H1 (cell line): ENCODE measurements around the gene SYMPK. TPM values are rescaled to one million over a fixed set of nuclear protein-coding genes. Genes with fewer than 3 reads are reported as not detected.

ENCODE experiments used
- CTCF ChIA-PET: fragments of 300-600 bp; sonication (Branson Sonifier 250); formaldehyde crosslinking; loops from one replicate; lab custom pipeline; 2021; ENCODE audit not compliant: partially characterized antibody; lab: Charles Lee
- POLR2A ChIA-PET: fragments of 300-600 bp; sonication (Branson Sonifier 250); formaldehyde crosslinking; loops from one replicate; lab custom pipeline; 2021; ENCODE audit warnings: inconsistent platforms; ENCODE audit not compliant: partially characterized antibody; lab: Charles Lee
- DNase-seq, 2 experiments: peaks; one replicate each; pipeline versions ENCODE4 v3.0.0 to v3.0.0-alpha.2; 2010 to 2022; ENCODE audit warnings: low spot score in 2 of 2, low read depth in 1 of 2, mixed read lengths in 1 of 2
- FAIRE-seq: peaks from 2 replicates; lab custom pipeline; 2011; peaks lifted over from hg19 to GRCh38; lab: Jason Lieb, UNC
- H2AFZ ChIP-seq: 2 replicates; pipeline ENCODE4 v1.8.1; 2012; ENCODE audit warnings: low read length, inconsistent platforms
- H2AK5ac ChIP-seq: 2 replicates; pipeline ENCODE4 v1.6.1; 2013; ENCODE audit warnings: low read depth, low read length
- H2BK120ac ChIP-seq: replicated peaks from 2 replicates; pipeline ENCODE3; 2013; ENCODE audit warnings: low read depth, low read length, inconsistent platforms
- H2BK12ac ChIP-seq: 2 replicates; pipeline ENCODE4 v1.6.1; 2013; ENCODE audit warnings: low read depth, low read length
- H2BK15ac ChIP-seq: 2 replicates; pipeline ENCODE4 v1.6.1; 2013; ENCODE audit warnings: low read length
- H2BK20ac ChIP-seq: 2 replicates; pipeline ENCODE4 v1.6.1; 2013; ENCODE audit warnings: low read length
- H2BK5ac ChIP-seq: 2 replicates; pipeline ENCODE4 v1.6.1; 2013; ENCODE audit warnings: low read depth, low read length
- H3K14ac ChIP-seq: 2 replicates; pipeline ENCODE4 v1.6.1; 2013; ENCODE audit warnings: inconsistent platforms; ENCODE audit not compliant: insufficient read length
- H3K18ac ChIP-seq: 2 replicates; pipeline ENCODE4 v1.6.1; 2013; ENCODE audit warnings: low read length; ENCODE audit errors: extremely low read depth
- H3K23ac ChIP-seq: 2 replicates; pipeline ENCODE4 v1.6.1; 2013; ENCODE audit warnings: inconsistent platforms; ENCODE audit not compliant: insufficient read length
- H3K23me2 ChIP-seq: 2 replicates; pipeline ENCODE4 v1.6.1; 2013; ENCODE audit warnings: low read depth, low read length
- H3K27ac ChIP-seq: 2 replicates; pipeline ENCODE4 v1.6.1; 2011; ENCODE audit warnings: low read depth, low read length, inconsistent platforms
- H3K27me3 ChIP-seq, 4 experiments: replicated peaks in 1 of 4; 1 replicate in 1 of 4; 2 replicates in 3 of 4; pipeline versions ENCODE4 v1.6.1 to v1.8.1; 2011 to 2013; ENCODE audit warnings: low read length in 3 of 4, mild to moderate bottlenecking in 3 of 4, inconsistent platforms in 2 of 4, mixed read lengths in 2 of 4, moderate library complexity in 1 of 4; ENCODE audit not compliant: control insufficient read depth in 3 of 4, insufficient read depth in 3 of 4; ENCODE audit errors: extremely low read depth in 1 of 4
- H3K36me3 ChIP-seq, 4 experiments: 2 replicates each; pipeline versions ENCODE4 v1.6.1 to v1.8.1; 2011 to 2013; ENCODE audit warnings: mild to moderate bottlenecking in 4 of 4, low read length in 3 of 4, moderate library complexity in 2 of 4, control low read depth in 1 of 4, inconsistent platforms in 1 of 4; ENCODE audit not compliant: insufficient read depth in 4 of 4, control insufficient read depth in 2 of 4
- H3K4ac ChIP-seq: replicated peaks from 2 replicates; pipeline ENCODE3; 2013; ENCODE audit warnings: low read length, low read depth, mixed read lengths, inconsistent platforms; ENCODE audit not compliant: insufficient read length
- H3K4me1 ChIP-seq, 4 experiments: replicated peaks in 1 of 4; 1 replicate in 1 of 4; 2 replicates in 3 of 4; pipeline versions ENCODE4 v1.6.1 to v1.8.1; 2011 to 2013; ENCODE audit warnings: low read length in 3 of 4, inconsistent platforms in 2 of 4, mixed read lengths in 1 of 4; ENCODE audit not compliant: insufficient read depth in 4 of 4, control insufficient read depth in 3 of 4
- H3K4me2 ChIP-seq, 2 experiments: 2 replicates each; pipeline versions ENCODE4 v1.6.1 to v1.8.1; 2011 to 2013; ENCODE audit warnings: low read depth in 2 of 2, low read length in 2 of 2, control low read depth in 1 of 2, inconsistent platforms in 1 of 2, mild to moderate bottlenecking in 1 of 2; ENCODE audit not compliant: insufficient read depth in 1 of 2
- H3K4me3 ChIP-seq, 4 experiments: fragments of 200-600, 300-600 bp in 1 of 4; sonication (generic), shearing (Covaris generic), sonication (Bioruptor Twin) in 1 of 4; 2 replicates each; pipeline versions ENCODE4 v1.5.1 to v1.8.1; 2011 to 2016; ENCODE audit warnings: low read length in 4 of 4, low read depth in 3 of 4, control low read depth in 2 of 4, inconsistent platforms in 2 of 4, mild to moderate bottlenecking in 2 of 4, mixed read lengths in 1 of 4, moderate library complexity in 1 of 4; ENCODE audit not compliant: insufficient read depth in 2 of 4; ENCODE audit errors: extremely low read depth in 1 of 4
- H3K56ac ChIP-seq: replicated peaks from 2 replicates; pipeline ENCODE3; 2013; ENCODE audit warnings: low read depth, mild to moderate bottlenecking, mixed read lengths, low read length, inconsistent platforms; ENCODE audit not compliant: insufficient read length
- H3K79me1 ChIP-seq: 2 replicates; pipeline ENCODE4 v1.6.1; 2013; ENCODE audit warnings: low read depth, low read length, control low read depth
- H3K79me2 ChIP-seq, 2 experiments: 2 replicates each; pipeline versions ENCODE4 v1.6.1 to v1.8.1; 2012 to 2013; ENCODE audit warnings: low read length in 2 of 2, mild to moderate bottlenecking in 2 of 2, inconsistent platforms in 1 of 2; ENCODE audit not compliant: insufficient read depth in 2 of 2, control insufficient read depth in 1 of 2
- H3K9ac ChIP-seq, 4 experiments: replicated peaks in 1 of 4; 1 replicate in 1 of 4; 2 replicates in 3 of 4; pipeline versions ENCODE4 v1.6.1 to v1.8.1; 2011 to 2013; ENCODE audit warnings: low read depth in 3 of 4, low read length in 3 of 4, control low read depth in 2 of 4, mild to moderate bottlenecking in 2 of 4, moderate library complexity in 2 of 4, inconsistent platforms in 1 of 4; ENCODE audit errors: extremely low read depth in 1 of 4
- H3K9me3 ChIP-seq, 2 experiments: 2 replicates each; pipeline versions ENCODE4 v1.6.1 to v1.8.1; 2012 to 2013; ENCODE audit warnings: mild to moderate bottlenecking in 2 of 2, moderate library complexity in 2 of 2, control low read depth in 1 of 2, inconsistent platforms in 1 of 2, low read depth in 1 of 2, low read length in 1 of 2, mixed read lengths in 1 of 2; ENCODE audit not compliant: insufficient read depth in 2 of 2
- H4K20me1 ChIP-seq, 2 experiments: replicated peaks in 1 of 2; 2 replicates each; pipeline versions ENCODE3 to v1.8.1; 2011 to 2013; ENCODE audit warnings: inconsistent platforms in 2 of 2, low read length in 2 of 2, mild to moderate bottlenecking in 1 of 2; ENCODE audit not compliant: insufficient read depth in 2 of 2, control insufficient read depth in 1 of 2
- H4K5ac ChIP-seq: 2 replicates; pipeline ENCODE4 v1.6.1; 2013; ENCODE audit warnings: low read length, low read depth, mixed read lengths, inconsistent platforms; ENCODE audit not compliant: insufficient read length
- H4K8ac ChIP-seq: 2 replicates; pipeline ENCODE4 v1.8.0; 2013; ENCODE audit warnings: mild to moderate bottlenecking, moderate library complexity, low read length, inconsistent platforms; ENCODE audit not compliant: insufficient read depth; ENCODE audit errors: extremely low read depth
- H4K91ac ChIP-seq: replicated peaks from 2 replicates; pipeline ENCODE3; 2013; ENCODE audit warnings: low read length, mixed read lengths, inconsistent platforms; ENCODE audit not compliant: insufficient read length
- SRF ChIP-seq: IDR thresholded peaks from 2 replicates; pipeline ENCODE4 v1.6.1; 2011; ENCODE audit warnings: mild to moderate bottlenecking, low read depth, low read length, moderate library complexity
- WGBS, 2 experiments: shearing (Covaris generic) in 1 of 2; methylation state at CpG; one replicate each; pipeline versions ENCODE4 v1.1.6 to v1.1.7; 2013 to 2015; ENCODE audit warnings: low lambda C conversion rate in 2 of 2, mixed read lengths in 2 of 2, inconsistent platforms in 1 of 2, low coverage in 1 of 2, missing lambda C conversion rate in 1 of 2; ENCODE audit not compliant: insufficient replicate concordance in 2 of 2, insufficient coverage in 1 of 2, insufficient read length in 1 of 2; ENCODE audit errors: extremely low coverage in 1 of 2, missing lambda C conversion rate in 1 of 2; 5-methylcytosine and 5-hydroxymethylcytosine counted together
- polyA plus RNA-seq, 7 experiments: library from polyadenylated mRNA; depleted of rRNA in 3 of 7; stranded (reverse) in 5 of 7; unstranded in 2 of 7; fragments of >200 nt in 5 of 7; fragments of 200-250 nt in 2 of 7; gene quantifications; 1 replicate in 5 of 7; 2 replicates in 1 of 7; 4 replicates in 1 of 7; pipeline versions ENCODE4 v1.2.1 to v1.2.3, GENCODE V29; 2011 to 2013; ENCODE audit warnings: missing spikeins in 2 of 7, mixed read lengths in 2 of 7
- total RNA-seq: library from RNA; stranded (reverse); fragmentation: NEBNext Ultra II Directional; extraction: Animal tissue kit (Norgen Biotek cat#: 25700); gene quantifications from 2 replicates; pipeline ENCODE4 v1.2.1, GENCODE V29; 2021
- TF ChIP-seq, protein P1 (sequence below), 3 experiments: IDR thresholded peaks; 1 replicate in 2 of 3; 2 replicates in 1 of 3; pipeline versions ENCODE4 v1.5.1 to v1.6.1; 2011; ENCODE audit warnings: low read length in 3 of 3, mild to moderate bottlenecking in 3 of 3, inconsistent platforms in 2 of 3, low read depth in 1 of 3, moderate library complexity in 1 of 3; ENCODE audit not compliant: insufficient read depth in 1 of 3; ENCODE audit errors: control extremely low read depth in 1 of 3

Gene SYMPK
- total and polyA plus RNA-seq, 2 of the 8 experiments (the other 6 are each of a cell fraction or from before 2014, with no cell fraction given) = 93.6 to 99.5 TPM

DNA sequence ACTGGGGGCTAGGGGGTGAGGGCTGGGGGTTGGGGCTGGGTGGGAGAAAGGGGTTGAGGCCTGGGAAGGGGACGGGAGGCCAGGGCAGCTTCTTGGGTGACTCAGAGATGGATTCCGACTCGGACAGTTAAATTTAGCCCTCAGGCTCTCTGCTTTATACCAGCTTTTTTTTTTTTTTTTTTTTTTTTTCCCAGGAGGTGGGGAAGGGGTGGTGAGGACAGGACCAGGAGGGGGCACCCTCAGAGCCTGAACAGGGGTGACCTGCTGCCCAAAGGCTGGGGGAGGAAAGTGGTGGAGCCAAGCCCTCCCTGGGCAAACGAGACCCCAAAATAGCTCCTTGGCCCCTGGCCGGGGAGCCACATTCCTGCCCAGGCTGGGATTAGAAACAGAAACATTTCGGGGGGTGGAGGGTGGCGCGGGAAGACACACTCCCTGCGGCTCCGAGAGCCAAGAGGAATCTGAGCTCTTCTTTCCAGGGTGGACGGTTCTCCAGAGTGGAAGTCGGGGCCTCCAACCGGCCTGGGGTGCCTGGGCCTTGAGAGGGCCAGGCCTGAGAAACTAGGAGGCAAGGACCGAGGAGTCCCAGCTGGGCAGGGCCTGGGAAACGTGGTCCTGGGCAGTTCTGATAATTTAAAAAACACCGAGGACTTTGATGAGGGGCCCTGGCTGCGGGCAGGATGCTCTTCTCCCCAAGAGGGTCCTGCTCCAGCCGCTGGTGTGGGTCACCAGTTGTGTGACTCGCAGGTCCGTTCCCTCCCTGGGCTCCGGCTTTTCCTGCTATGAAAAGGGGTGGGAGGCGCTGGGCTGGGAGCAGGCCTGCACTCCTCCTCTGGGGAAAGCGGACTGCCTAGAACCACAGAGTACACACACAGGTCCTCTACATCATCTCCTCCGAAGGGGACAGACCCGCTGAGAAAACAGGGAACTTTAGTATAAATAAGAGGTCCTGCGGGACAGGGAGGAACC lies 79.8 kb downstream of the SYMPK start:
- Histone ChIP-seq H3K9ac (no peak overlapping the region), H3K27me3 (peaks cover 0 to 6% (median 0%) of the 10 kb centered on the region in 4 experiments; a peak in 1 of 7 replicates), H2BK20ac (no peak overlapping the region), H3K4me1 (peaks cover 3 to 26% (median 15%) of the 10 kb centered on the region in 4 experiments), H3K4ac (no peak overlapping the region), H4K20me1 (peaks cover 11 to 24% of the 10 kb centered on the region in 2 experiments), H3K14ac (no peak overlapping the region), H3K23me2 (peaks cover 2% of the 10 kb centered on the region; the same call in 1 of the 2 replicates), H3K79me1 (0 out of 2 replicates have a peak, but pooled peaks cover 4% of the 10 kb centered on the region), H3K79me2 (no peaks in the 10 kb centered on the region), H3K27ac (no peak overlapping the region), H2BK15ac (no peak overlapping the region), H2BK5ac (no peak overlapping the region), H3K23ac (no peak overlapping the region), H3K4me2 (no peak overlapping the region), H3K56ac (no peak overlapping the region), H2BK12ac (no peak overlapping the region), H3K36me3 (peaks cover 3 to 18% (median 9%) of the 10 kb centered on the region in 4 experiments; a peak in 6 of 8 replicates), H3K4me3 (no peak overlapping the region), H2AFZ (no peak overlapping the region), H2BK120ac (no peak overlapping the region), H4K91ac (no peak overlapping the region), H2AK5ac (no peak overlapping the region), H3K9me3 (no peaks in the 10 kb centered on the region), H3K18ac (no peak overlapping the region), H4K8ac (no peak overlapping the region), H4K5ac (no peak overlapping the region)
- TF ChIP-seq, protein P1, sequence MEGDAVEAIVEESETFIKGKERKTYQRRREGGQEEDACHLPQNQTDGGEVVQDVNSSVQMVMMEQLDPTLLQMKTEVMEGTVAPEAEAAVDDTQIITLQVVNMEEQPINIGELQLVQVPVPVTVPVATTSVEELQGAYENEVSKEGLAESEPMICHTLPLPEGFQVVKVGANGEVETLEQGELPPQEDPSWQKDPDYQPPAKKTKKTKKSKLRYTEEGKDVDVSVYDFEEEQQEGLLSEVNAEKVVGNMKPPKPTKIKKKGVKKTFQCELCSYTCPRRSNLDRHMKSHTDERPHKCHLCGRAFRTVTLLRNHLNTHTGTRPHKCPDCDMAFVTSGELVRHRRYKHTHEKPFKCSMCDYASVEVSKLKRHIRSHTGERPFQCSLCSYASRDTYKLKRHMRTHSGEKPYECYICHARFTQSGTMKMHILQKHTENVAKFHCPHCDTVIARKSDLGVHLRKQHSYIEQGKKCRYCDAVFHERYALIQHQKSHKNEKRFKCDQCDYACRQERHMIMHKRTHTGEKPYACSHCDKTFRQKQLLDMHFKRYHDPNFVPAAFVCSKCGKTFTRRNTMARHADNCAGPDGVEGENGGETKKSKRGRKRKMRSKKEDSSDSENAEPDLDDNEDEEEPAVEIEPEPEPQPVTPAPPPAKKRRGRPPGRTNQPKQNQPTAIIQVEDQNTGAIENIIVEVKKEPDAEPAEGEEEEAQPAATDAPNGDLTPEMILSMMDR (IDR thresholded peaks at IDR 0.05; ENCODE audit: control extremely low read depth in 1 of 3, insufficient read depth in 1 of 3, low read depth in 1 of 3, low read length in 3 of 3) = 0 out of 4 replicates have a peak, but pooled peaks of 1 of the 3 experiments have one; percentile 4
- no peak for TF ChIP-seq SRF
- CTCF ChIA-PET = interaction anchor here (0.7 to 5.1 kb wide), 14 partner anchors 8 to 243 kb away, joined by 3 to 45 read pairs (median 4); partner anchors contain the start of genes IRF2BP1 and SIX5
- WGBS, 2 experiments = 91% methylated on average over 18 of the region's 26 CpGs; no CpG with 5 or more reads in 1 of the 2 experiments
- DNase-seq (no peak), FAIRE-seq (no peak)
- POLR2A ChIA-PET = interaction anchor here (0.6 to 9.5 kb wide), 7 partner anchors 9 to 66 kb away, joined by 3 to 133 read pairs (median 7); partner anchors contain the start of genes DMWD and SIX5
